GM21515 (cell line): ENCODE results near the gene ZBTB7A.

Experiments used
- ATAC-seq: cut with Tn5 transposase; IDR thresholded peaks from one replicate; pipeline ENCODE4 v1.9.1; 2021; ENCODE audit not compliant: unreplicated experiment

Gene ZBTB7A

DNA sequence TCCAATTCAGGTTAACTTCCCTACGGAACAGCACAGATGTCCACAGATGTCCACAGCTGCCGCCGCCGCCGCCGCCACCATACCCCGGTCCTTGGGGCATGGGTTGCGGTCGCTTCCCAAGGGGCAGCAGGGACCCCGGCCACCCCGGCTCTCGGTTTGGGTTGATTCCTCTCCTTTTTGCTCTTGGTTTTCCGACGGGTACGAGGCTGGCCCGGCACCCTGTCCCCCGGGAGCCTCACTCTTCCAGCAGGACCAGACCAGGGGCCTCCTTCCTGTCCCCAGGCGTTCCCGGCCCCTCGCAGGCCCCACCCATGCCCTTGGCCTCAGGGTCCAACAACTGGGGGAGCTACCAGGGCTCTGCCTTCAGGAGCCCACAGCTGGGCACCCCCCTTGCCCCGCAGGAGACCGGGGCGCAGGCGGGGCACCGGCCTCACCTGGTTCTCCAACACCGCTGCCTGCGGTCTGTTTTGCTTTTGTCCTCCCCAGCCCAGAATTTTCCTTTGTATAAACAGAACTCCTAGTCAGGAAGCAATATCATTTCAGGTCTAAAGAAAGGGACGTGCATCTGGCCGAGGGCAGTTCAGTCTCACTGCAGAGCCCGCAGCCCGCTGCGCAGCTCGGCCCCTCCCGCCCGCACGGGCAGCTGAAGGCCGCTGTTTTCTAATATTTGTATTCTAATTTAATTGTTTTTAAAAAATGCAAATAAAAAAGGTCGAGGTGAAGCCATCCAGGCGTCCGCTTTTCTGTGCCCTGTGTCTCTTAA is 27.9 kb downstream of the ZBTB7A start:
- no peak for ATAC-seq

GRCh38 chr19:4038057-4038456 is 28.6 kb downstream of the ZBTB7A start:
- ATAC-seq, result no peak

- no peak for ATAC-seq
Observed at GRCh38 chr19:4037301-4037949, 29.3 kb downstream of the ZBTB7A start.

GRCh38 chr19:4036576-4037300 is 30.0 kb downstream of the ZBTB7A start:
- ATAC-seq, result no peak

GRCh38 chr19:4035582-4035981 is 31.1 kb downstream of the ZBTB7A start:
- no peak for ATAC-seq

DNA sequence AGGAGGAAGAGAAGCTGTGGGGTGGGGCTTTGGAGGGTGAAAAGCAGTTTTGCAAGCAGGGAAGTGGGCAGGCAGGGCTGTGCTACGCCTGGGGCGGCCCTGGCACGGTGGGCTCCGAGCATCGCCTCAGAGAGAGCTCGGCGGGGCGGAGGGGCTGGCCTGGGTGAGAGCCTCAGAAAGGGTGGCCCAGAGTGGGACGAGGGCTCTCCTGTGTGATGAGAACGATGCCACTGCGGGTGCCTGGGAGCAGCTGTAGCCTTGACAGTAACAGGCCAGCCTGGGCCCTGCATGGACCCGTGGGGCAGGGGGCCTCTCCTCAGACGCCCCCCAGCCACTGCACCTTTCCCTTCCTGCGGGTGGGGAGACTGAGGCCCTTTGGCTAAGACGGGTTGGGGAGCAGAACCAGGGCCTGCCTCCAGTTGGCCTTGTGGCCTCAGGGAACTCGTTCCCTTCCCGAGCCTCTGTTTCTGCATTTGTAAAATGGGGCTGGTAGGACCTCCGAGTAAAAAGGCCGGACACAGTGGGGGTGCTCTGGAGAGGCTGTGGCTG is 31.6 kb downstream of the ZBTB7A start:
- ATAC-seq, result no peak

- ATAC-seq, result no peak
Observed at GRCh38 chr19:4034048-4035017, 32.4 kb downstream of the ZBTB7A start.

GRCh38 chr19:4033028-4033956 is 33.4 kb downstream of the ZBTB7A start:
- no peak for ATAC-seq

- ATAC-seq, result no peak
Observed at GRCh38 chr19:4032436-4032835, 34.3 kb downstream of the ZBTB7A start.

DNA sequence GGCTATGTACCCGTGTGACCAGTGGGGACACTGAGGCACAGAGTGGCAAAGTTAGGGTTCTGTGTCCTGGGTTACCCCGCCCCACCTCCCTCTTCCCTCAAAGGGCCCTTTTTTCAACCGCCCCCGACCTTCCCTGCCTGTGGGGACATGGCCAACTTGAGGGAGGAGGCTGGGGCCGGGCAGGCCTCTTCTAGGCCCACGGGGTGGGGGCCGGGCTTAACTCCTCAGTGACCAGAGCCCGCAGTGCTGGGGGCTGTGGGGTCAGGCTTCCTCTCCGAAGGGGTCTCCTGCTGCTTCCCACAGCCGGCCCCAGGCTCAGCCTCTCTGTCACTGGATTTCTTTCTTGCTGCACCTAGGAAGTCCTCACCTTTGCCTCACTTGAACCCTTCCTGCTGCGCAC is 35.3 kb downstream of the ZBTB7A start:
- ATAC-seq, result no peak

DNA sequence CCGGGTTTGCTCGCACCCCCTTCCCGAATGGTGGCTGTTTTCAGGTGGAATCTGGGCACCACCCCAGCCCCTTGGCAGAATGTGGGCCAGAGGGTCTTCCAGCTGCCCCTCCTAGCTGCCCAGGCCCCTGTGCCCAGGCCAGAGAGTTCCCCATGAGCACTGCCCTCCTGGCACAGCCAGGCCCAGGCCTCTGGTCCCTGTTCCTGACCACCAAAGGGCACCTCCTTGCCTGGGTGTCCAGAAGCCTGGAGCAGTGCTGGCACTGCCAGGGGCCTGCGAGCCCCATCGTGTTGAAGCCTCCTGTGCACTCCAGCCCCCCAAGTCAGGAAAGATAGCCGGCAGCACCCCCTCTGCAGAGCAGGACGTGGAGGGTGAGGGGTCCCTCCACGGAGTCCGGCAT is 35.7 kb downstream of the ZBTB7A start:
- no peak for ATAC-seq

DNA sequence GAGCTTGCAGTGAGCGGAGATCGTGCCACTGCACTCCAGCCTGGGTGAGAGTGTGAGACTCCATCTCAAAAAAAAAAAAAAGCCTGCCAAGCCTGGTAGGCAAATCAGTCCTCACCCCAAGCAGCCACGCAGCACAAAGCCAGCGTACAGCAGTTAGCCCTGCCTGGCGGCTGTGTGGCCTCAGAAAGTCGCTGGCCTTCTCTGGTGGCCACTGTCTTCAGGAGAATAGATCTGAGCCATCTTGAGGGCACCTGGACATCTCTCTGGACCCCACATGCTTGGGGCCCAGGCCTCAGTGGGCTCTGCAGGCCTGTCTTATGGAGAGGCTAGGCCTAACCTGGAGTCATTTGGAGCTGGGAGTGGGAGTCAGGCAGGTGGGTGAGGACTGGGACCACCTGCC is 36.1 kb downstream of the ZBTB7A start:
- no peak for ATAC-seq

GRCh38 chr19:4029247-4029614 is 37.5 kb downstream of the ZBTB7A start:
- ATAC-seq, result no peak

GRCh38 chr19:4028334-4029246 is 38.1 kb downstream of the ZBTB7A start:
- ATAC-seq, result no peak

DNA sequence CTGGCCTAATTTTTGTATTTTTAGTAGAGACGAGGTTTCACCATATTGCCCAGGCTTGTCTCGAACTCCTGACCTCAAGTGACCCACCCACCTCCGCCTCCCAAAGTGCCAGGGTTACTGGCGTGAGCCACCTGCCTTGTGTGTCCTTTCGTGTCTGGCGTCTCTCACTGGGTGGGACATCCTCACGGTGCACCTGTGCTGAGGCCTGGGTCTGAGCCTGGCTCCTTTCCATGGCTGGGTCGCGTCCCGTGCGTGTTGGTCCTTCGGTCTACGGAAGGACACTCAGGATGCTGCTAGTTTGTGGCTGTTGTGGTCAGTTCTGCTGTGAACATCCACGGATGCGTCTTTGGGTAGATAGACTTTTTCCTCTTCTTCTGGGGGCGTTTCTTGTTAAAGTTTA is 39.6 kb downstream of the ZBTB7A start:
- ATAC-seq, result no peak

- ATAC-seq, result no peak
Observed at GRCh38 chr19:4025317-4025716, 41.4 kb downstream of the ZBTB7A start.

DNA sequence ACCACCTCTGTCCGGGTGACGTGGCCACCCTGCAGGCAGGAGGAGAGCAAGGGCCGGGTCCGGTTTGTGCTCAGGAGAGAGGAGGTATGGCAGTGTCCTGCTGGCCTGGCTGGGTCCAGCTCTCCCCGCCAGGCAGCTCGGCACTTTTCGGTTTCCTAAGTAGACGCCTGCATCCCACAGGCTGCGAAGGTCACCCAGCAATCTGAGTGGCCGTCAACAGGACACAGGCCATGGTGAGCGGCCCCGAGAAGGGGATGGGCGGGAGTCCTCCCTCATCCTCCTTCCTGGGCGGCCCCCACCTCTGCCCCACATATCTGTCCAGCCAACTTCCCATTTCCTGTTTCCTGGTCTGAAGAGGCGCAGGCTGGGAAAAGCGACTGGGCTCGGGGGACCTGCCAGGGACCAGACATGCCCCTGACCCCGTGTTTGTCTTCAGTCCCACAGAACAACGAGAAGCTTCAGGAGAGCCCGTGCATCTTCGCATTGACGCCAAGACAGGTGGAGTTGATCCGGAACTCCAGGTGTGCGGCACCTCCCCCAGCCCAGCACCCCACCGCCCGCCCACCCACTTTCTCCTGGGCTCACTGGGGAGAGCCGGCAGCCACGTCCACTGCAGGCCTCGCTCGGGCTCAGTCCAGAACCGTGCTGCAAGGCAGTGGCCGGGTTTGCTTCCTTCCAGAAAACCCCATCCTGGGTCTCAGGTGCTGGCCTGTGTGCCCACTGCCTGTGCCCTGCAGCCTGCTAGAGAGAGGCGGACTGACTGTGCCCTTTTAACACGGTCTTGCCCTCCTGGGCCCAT is 42.9 kb downstream of the ZBTB7A start:
- no peak for ATAC-seq

GRCh38 chr19:4019578-4019977 is 47.1 kb downstream of the ZBTB7A start:
- ATAC-seq, result no peak
